Ishikawa (cell line): ENCODE measurements around the gene AKT1S1.

Experiments used
- REST ChIP-seq: IDR thresholded peaks from 2 replicates; pipeline ENCODE4 v1.6.1; 2012; ENCODE audit warnings: low read depth, mild to moderate bottlenecking
- TAF1 ChIP-seq: IDR thresholded peaks from 2 replicates; pipeline ENCODE4 v1.6.1; 2012; ENCODE audit warnings: low read depth, mild to moderate bottlenecking
- TCF12 ChIP-seq: IDR thresholded peaks from 2 replicates; pipeline ENCODE4 v1.6.1; 2012; ENCODE audit warnings: low read depth

DNA sequence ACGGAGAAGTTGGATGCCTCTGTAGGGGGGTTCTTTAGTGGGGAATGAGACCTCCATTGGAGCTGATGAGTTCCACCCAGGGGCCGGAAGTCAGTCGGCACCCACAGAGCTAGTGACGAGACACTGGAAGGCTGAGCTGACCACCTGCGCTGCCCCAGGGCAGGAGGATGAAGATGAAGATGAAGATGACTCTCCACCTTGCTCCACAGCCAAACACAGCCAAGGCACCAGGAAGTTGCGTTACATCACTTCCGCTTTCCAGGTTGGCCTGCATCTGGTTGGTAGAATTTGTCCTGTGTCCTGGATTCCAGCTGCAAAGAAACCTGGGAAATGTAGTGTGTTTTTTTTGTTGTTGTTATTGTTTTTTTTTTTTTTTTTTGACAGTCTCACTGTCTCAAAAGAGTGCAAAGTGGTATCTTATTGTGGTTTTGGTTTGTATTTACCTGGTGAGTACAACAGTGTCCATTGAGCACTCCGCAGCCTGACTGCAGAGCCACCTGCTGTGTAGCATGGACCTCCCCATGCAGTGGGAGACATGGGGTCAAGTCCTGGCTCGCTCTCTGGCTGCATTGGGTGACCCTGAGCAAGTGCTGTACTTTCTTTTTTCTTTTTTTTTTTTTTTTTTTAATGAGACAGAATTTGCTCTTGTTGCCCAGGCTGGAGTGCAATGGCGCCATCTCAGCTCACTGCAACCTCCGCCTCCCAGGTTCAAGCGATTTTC is 2.2 kb upstream of the AKT1S1 start:
- no peak for TF ChIP-seq TAF1
- TF ChIP-seq TCF12 = no peak
- no peak for TF ChIP-seq REST
